GF-D8 (cell line): ENCODE data around the gene GLYAT.
"Not testable (repeated sequence)": the region's sequence is repeated elsewhere in the genome, so short reads cannot be mapped to it uniquely, and the experiment has no call there.

ENCODE experiments used
- DNase-seq: peaks from one replicate; lab custom pipeline; 2025; lab: John Stamatoyannopoulos, UW

The GLYAT gene

DNA sequence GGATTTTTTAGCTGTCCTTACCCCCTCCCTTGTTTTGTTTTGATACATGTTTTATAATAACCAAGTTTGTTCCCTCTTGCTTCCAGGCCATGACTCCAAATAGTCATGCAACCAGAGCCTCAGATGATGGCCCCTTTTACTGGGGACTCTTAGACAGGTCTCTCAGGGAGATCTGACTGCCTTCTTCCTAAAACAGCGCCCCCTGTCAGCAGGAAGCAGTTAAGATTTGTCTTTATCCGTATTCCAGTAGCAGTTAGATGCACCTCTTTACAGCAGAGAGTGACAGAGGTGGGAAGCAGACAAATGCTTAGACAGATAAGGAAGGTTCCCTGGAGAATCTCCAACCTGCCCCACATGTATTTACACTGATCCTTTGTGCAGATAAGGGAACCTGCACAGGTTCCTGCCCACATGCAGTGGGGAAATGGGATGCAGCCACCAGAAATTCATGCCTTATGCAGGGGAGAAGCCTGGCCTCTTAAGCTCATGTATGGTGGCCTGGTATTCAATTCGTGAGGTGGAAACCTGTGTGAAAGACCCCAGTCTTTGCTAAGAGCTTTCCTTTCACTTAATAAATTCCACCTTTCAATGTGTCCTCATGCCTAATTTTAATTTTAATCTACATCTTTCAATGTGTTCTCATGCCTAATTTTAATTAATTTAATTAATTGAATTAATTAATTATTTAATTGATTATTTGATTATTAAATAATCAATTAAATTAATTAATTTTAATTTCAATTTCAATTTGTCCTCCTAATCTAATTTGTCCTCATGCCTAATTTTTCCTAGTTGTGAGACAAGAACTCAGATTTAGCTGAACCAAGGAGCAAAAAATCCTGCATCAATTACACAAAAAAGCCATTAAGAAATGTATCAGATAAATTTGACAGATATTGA, 11.5 kb upstream of the GLYAT start:
- DNase-seq = no peak

DNA sequence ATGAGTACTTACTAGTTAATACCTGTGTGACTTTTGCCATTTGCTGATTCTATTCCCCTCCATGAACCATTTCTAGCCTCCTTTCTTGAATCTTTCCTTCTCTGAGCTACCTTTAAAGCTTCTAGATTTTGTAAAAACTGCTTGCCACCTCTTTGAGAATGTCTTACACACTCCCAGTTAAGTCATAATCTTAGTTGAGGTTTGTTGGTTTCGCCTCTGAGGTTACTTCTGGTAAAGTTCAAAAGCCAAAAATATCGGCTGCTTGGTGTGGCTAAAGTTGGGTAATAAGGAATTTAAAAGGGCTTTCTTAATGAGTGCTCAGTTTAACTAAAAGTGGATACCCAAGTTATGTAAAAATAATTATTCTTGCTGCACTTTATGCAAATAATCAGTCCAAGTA, 10.4 kb upstream of the GLYAT start:
- no peak for DNase-seq

DNA sequence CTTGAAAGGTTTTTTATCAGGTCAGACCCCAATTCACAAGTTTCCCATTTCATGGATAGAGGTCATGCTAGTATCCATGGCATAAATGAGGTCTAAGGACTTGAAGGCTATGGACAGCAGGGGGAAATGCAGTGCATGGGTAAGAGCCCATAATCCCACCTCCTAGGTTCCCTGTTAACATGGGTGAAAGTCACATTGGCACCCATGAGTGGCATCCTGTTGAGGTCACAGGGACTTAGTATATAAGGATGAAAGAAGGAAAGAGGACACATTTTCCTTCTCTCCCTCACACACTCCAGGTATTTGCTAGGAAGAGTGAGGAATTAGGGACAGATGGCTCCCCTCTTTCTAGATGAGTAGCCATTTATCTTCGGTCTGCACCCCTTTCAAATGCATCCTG, 9.4 kb upstream of the GLYAT start:
- no peak for DNase-seq

DNA sequence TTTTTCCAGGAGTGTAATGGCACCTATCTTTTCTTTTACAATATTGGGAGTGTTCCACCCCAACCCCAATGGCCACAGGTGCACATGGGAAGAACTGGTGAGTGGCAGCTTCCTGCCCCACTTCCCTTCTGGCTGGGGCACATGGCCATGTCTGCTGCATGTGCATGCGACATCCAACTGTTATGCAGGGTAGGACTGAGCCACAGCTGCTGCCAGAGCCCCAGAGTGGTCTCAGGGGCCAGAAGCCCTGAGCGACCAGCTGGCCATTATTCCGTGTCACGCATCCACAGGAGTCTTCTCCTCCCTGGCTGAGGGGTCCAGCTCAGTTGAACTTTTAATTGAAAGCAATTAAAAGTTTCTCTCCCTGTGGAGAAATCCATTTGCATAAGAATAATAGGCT, 8.7 kb upstream of the GLYAT start:
- no peak for DNase-seq

DNA sequence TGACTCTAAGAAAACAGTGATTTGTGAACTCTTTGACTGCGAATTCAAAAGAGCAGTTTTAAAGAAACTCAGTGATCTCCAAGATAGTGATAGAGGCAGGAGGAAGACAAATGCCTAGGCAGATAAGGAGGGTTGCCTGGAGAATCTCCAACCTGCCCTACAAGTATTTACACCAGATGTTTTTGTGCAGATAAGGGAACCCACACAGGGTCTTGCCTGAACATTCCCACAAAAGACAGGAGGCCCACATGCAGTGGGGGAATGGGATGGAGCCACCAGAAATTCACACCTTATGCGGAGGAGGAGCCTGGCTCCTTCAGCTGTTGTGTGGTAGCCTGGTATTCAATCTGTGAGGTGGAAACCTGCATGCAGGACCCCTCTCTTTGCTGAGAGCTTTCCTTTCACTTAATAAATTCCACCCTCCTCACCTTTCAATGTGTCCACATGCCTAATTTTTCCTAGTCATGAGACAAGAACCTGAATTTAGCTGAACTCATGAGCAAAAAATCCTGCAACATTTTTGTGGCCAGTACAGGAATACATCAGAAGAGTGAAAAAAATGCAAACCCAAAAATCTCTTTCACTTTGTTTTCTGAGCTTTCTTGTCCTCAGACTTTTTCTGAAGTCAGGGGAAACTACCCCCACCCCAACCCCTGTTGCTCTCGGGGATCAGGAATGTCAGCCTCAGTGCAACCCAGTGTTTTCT, 8.1 kb upstream of the GLYAT start:
- no peak for DNase-seq

DNA sequence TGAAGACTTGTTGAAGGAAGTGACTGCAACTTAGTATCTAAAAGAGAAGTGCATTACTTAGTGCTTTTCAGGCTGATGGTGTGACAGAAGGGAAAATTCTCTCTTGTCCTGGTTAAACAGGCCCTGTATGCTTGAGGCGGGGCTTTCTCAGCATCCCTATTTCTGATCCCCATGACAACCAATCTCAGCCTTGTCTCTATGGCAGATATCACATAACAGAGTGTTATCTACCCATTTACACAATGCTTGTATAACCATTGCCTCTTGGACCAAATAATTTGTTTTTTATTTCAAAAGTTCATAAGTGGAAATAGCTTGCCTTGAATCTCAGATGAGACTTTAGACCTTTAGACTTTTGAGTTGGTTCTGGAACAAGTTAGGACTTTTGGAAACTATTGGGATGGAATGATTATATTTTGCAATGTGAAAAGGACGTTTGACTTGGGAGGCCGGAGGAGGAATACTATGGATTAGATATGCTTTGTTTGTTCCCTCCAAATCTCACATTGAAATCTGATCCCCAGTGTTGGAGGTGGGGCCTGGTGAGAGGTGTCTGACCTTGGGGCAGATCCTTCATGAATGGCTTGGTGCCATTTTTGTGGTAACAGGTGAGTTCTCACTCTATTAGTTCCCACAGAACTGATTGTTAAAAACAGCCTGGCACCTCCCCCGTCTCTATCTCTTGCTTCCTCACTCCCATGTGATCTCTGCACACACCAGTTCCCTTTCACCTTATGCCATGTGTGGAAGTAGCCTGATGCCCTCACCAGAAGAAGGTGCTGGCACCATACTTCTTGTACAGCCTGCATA, 3.1 kb upstream of the GLYAT start:
- no peak for DNase-seq

DNA sequence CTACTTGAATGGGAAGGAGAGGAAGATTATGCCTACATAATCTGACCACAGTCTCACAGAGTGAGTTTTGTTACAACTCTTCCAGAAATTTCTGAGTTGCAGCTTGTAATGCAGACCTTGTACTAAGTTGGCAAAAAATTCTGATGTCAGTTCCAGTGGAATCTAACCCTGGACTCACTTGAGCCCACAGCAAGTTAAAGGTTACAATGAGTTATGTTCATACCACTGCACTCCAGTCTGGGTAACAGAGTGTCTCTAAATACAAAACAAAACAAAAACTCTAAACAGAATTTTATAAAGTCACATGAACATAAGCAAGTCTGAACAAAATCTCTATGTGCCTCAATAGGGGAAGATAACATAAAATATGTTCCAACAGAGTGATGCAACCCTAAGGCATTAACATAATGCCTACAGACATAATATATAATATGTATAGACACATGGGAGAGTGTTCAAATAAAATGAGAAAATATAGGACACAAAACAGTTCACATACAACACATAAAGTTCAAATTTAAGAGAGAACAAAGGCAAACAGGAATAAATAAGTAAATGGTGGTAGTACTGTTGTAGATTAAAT, 1.1 kb downstream of the GLYAT start:
- DNase-seq = no peak

DNA sequence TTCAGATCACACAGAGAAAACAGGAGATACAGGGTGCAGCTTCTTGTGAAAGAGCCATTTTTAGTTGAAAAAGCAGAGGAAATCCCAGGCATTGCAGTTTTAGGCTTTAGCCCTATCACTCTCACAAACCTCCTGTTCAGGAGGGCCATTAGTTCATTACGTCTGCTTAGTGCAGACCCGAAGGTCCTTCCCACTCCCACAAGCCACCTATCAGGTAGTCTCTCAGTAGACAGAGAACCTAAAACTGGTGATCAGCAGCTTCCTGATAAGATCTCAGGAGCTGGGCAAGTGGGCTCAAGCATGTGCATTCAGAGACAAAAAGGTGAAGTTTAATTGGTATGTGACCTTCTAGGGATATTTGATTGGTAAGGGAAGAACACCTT, 4.3 kb downstream of the GLYAT start:
- DNase-seq = no peak

DNA sequence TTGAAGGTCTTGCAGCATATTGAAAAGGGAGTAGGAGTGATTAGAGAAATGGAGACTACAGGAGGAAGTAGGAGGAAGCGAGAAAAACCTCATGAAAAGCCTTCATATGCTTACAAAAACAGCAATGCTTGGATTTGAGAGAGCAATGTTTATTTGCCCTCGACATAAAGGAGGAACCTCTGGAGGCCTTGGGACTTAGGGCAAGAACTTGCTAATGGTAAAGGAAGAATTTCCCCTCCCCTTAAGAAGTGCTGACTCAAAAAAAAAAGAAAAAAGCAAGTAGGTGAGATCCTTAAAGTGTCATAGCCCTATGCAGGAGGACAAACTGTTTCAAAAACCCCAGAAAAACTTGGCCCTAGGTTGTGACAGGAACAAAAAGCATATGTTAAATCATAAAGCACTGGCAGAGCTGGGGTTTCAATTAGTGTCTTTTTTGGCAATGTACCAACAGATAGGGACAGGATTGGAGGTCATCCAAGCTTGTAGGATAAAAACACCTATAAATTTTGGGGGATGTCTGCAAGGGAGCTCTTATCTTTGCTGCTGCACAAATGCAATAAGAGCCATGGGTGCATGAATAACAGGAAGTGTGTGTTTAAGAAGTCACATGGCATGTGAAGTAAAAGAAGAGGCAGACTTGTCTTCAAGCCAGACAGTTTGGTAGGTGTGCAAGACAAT, 4.9 kb downstream of the GLYAT start:
- no peak for DNase-seq

DNA sequence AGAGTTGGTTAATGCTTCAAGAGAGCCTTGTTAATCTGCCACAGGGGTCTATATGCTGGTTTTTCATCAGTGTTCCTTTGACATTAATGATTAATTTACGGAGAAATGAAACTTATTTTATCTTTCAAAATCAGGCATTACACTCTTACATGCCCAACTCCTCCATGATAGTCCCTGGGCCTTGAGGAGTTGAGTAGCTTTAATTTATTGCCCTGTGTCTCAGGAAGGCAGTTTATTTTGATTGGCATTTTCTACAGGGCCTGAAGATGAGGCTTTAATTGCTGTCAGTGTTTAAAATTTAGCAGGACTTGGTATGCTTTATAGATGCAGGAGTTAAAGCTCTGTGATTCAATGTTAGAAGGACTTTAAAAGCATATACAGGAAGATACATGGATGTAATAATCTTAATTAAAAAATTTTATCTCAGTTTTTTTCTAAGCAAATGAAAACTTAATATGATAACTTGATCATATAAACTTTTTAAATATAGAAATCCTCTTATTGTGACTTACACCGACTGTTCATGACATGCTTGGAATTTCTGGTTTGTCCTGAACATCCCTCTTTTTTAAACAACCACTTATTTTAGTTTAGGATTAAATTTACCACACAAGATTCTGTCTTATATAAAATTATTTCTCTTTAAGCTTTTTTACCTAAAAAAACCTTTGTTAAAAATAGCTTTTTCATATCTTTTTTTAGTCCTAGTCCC, 12.2 kb downstream of the GLYAT start:
- no peak for DNase-seq

DNA sequence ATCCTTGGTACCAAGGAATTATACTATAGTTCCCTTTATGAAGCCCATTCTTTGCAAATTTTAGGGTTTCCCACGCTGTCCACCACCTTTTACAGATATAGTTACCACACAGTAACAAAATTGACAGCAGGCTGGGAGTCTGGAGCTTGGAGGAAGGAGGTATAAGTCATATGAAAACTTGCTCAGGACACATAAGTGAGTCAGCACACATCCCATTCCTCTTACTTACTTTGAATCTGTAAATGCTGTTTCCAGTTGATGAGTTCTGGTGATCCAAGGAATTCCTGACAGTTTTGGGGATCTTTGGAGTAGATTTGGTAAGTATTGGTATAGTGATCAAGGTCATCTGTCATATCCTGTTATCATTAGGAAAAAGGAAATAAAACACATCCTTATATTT, 19.2 kb downstream of the GLYAT start:
- DNase-seq = no peak

DNA sequence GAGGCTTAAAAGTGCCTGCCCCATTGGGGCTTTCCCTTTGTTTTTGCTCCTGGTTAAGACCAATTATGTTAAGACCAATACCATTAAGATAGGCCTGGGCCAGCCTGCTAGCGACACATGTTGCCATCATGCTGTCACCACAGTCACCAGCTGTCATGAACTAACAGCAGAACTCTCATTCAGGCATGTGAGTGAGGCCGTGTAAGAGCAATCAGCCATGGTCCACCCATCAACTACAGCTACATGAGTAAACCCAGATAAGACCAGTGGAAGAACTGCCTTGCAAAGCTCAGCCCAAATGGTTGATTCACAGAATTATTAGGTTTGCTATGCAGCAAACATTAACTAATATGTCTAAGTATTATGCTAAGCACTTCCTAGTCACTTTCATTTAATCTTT, 19.9 kb downstream of the GLYAT start:
- no peak for DNase-seq

DNA sequence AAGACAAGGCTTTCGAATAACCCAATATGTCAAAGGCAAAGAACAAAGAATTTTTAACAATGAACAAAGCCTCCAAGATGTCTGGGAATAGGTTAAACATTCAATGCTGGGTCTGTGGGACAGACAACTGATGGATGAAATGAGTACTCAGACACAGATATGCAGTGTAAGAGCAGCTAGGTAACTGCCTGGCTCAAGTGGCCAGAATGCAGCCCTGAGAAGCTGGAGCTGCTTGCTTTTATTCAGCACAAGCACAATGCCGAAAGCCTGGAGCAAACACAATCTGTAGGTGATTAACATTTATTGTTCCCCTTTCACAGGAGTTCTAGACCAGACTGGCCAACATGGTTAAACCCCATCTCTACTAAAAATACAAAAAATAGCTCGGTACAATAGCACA, 24.0 kb downstream of the GLYAT start:
- no peak for DNase-seq

DNA sequence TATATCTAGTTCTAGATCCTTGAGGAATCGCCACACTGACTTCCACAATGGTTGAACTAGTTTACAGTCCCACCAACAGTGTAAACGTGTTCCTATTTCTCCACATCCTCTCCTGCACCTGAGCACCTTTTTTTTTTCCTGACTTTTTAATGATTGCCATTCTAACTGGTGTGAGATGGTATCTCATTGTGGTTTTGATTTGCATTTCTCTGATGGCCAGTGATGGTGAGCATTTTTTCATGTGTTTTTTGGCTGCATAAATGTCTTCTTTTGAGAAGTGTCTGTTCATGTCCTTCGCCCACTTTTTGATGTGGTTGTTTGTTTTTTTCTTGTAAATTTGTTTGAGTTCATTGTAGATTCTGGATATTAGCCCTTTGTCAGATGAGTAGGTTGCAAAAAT, 34.9 kb downstream of the GLYAT start:
- DNase-seq = not testable (repeated sequence)

DNA sequence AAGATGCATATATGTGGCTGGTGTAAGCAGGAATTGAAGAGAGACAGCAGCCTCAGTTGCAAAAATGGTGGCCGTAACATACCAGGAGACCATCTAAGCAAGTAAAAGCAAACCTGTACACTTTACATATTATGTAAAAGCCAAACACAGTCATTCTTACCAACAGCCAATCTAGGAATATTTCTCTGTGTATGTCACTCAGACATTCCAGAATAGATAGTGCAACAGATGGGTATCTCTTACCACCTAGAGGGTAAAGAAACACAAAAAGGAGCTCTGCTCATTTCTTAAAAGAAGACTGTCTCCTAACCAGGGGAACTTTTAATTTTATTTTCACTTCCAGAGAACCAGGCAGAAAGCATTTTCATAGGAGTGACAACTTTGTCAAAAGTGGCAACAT, 38.7 kb downstream of the GLYAT start:
- no peak for DNase-seq

DNA sequence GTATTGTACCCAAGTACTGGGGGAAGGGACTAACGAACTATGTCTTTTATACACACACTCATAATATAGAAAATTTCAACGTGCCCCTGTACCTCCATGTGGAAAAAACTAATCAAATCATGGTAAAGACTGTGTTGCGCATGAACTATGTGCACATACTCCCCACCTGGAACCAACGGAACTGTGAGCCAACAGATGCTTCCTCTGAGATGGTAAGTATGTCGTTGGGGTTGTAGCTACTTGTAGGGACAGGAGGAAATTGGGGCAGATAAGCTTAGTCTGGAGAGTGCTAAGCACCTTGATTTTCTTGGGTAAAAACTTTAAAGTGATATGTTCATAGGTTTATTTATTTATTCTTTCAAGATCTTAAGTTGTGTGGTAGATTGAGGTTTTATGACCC, 40.1 kb downstream of the GLYAT start:
- no peak for DNase-seq

DNA sequence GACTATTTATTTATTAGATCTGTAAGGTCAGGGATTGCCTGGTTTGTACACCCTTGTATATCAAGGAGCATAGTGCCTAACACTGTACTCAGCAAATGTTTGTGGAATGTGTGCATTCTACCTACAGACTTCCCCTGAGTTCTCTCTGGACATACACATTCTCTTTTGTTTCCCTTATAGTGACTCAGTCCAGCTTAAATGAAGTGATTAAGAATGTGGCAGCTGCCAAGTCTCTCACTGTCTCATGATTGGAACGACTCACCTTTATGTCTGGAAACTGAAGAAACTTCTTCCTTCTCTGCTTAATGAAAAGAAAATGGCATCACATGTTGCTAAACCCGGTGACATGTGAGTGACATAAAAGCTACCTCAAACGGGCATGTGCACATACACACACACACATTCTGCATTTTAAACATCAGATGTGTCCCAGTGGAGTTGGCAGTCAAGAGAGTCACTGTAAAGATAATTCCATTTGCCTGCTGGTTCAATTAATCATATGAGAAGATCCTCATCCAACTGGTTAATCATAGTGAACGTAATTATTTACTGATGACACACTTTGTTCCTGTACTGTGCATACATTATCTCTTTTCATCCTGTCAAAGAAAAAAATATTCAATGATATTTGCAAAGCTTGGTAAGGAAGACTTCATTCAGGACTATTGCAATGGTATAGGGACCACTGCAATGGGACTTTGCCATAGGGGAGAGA, 42.8 kb downstream of the GLYAT start:
- no peak for DNase-seq

DNA sequence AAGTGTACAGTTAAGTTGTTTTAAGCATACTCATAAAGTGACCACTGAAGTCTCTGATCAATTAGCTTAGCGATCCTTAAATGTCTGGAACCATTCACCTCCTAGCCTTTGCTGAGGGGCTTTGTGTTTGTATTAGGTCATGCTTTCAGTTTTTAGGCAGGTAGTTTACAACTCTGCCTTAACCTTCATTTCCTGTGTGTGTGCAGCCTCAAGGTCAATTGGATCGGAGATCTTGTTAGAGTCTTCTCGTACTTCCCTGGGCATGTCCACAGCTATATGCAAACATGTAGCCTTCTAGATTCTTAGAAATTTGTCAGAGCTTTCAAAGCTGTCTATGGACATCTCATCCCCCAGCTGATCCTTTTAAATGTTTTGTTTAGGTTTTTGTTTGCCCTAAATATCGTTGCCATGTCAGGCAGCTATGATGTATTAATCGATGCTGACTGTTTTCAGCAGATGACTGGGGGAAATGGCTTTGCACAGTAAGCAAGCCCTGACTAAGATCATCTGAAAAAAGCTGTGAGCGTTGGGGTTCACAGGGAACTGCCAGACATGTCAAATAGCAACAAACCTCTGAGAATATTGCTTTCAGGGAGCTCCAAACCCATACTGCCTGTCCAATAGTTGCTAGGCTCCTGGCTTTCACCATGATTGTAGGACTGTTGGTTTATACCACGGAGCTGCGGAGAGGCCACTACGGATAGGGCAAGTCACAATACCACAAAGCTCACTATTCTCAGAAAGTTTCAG, 45.6 kb downstream of the GLYAT start:
- DNase-seq = no peak

DNA sequence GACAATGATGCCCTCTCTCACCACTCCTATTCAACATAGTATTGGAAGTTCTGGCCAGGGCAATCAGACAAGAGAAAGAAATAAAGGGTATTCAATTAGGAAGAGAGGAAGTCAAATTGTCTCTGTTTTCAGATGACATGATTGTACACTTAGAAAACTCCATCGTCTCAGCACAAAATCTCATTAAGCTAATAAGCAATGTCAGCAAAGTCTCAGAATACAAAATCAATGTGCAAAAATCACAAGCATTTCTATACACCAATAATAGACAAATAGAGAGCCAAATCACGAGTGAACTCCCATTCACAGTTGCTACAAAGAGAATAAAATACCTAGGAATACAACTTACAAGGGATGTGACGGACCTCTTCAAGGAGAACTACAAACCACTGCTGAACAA, 49.1 kb downstream of the GLYAT start:
- not testable (repeated sequence) for DNase-seq

DNA sequence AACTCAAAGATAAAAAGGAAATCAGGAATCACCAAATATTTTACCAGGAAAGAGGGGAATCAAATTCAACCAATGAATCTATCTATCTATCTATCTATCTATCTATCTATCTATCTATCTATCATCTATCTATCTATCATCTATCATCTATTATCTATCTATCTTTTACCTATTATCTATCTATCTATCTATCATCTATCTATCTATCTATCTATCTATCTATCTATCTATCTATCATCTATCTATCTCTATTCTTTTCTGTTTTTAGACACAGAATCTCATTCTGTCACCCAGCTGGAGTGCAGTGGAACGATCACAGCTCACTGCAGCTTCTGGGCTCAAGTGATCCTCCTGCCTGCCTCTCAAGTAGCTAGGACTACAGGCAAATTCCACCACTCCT, 54.2 kb downstream of the GLYAT start:
- DNase-seq = not testable (repeated sequence)
